T-helper 17 cell (primary cell): ENCODE results near the gene MRPL11. TPM values are rescaled to one million over a fixed set of nuclear protein-coding genes. Genes with fewer than 3 reads are reported as not detected.
"Not testable (repeated sequence)": the region's sequence is repeated elsewhere in the genome, so short reads cannot be mapped to it uniquely, and the experiment has no call there.

Source experiments
- ATAC-seq: fragments of 150-1000 bp; cut with Tn5 transposase; 2 replicates; pipeline ENCODE4 v1.10.0; 2021; ENCODE audit warnings: mild to moderate bottlenecking, moderate library complexity
- DNase-seq, 3 donors: peaks; one replicate each; pipeline versions ENCODE4 v3.0.0 to v3.0.0-alpha.2; 2020 to 2021
- H3K9me3 ChIP-seq: one replicate; pipeline ENCODE4 v1.7.0; 2013; ENCODE audit warnings: low read length, mild to moderate bottlenecking; ENCODE audit not compliant: control insufficient read depth, poor library complexity, severe bottlenecking
- H3K27ac Mint-ChIP-seq: one replicate; pipeline ENCODE4 v1.8.0; 2022; ENCODE audit warnings: mild to moderate bottlenecking, moderate library complexity, mixed read lengths
- H3K27me3 Mint-ChIP-seq: one replicate; pipeline ENCODE4 v1.8.0; 2022; ENCODE audit warnings: mixed read lengths
- H3K36me3 Mint-ChIP-seq: one replicate; pipeline ENCODE4 v1.8.0; 2022; ENCODE audit warnings: low read depth, mixed read lengths
- H3K4me1 Mint-ChIP-seq: one replicate; pipeline ENCODE4 v1.8.0; 2022; ENCODE audit warnings: mild to moderate bottlenecking, mixed read lengths
- H3K4me3 Mint-ChIP-seq: one replicate; pipeline ENCODE4 v1.8.0; 2022; ENCODE audit warnings: mild to moderate bottlenecking, moderate library complexity, mixed read lengths
- total RNA-seq, 4 donors: library from RNA in 2 of 4; stranded (reverse) in 2 of 4; gene quantifications; one replicate each; pipeline ENCODE4 v1.2.3 and lab custom pipeline; 2022 to 2026

MRPL11 gene
- total RNA-seq, 2 donors from 2014 or later: 30.1 to 31.1 TPM

DNA sequence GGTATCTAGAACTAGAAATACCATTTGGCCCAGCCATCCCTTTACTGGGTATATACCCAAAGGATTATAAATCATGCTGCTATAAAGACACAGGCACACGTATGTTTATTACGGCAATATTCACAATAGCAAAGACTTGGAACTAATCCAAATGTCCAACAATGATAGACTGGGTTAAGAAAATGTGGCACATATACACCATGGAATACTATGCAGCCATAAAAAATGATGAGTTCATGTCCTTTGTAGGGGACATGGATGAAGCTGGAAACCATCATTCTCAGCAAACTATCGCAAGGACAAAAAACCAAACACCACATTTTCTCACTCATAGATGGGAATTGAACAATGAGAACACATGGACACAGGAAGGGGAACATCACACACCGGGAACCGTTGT lies 25.5 kb upstream of the MRPL11 start:
- not testable (repeated sequence) for H3K36me3 Mint-ChIP-seq, H3K27ac Mint-ChIP-seq, ATAC-seq, H3K9me3 ChIP-seq, DNase-seq, H3K27me3 Mint-ChIP-seq, H3K4me3 Mint-ChIP-seq
- H3K4me1 Mint-ChIP-seq: peaks cover 13% of the 10 kb centered on the region

DNA sequence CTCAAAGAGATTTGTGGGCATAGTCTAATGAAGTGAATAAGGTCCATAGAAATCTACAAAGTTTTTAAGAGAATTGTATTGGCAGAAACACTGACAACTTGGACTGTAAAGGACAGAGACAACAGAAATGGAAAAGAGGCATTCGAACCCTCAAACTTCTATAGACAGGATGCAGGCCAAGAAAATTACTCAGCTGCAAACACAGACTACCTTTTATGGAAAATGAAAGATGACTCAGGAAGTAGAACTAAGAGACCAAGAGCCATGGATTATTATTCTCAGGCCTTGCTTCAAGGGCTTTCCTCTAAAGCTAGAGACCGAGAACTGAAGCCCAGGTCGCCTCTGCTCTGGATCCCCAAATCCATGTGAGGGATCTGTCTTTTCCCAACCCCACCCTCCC lies 24.3 kb upstream of the MRPL11 start:
- H3K9me3 ChIP-seq: no peaks in the 10 kb centered on the region
- no peaks in the 10 kb centered on the region for H3K36me3 Mint-ChIP-seq
- DNase-seq: no peak
- H3K4me1 Mint-ChIP-seq: peaks cover 7% of the 10 kb centered on the region
- H3K27me3 Mint-ChIP-seq: no peaks in the 10 kb centered on the region
- no peak for ATAC-seq
- H3K27ac Mint-ChIP-seq: no peak overlapping the region
- no peak overlapping the region for H3K4me3 Mint-ChIP-seq

DNA sequence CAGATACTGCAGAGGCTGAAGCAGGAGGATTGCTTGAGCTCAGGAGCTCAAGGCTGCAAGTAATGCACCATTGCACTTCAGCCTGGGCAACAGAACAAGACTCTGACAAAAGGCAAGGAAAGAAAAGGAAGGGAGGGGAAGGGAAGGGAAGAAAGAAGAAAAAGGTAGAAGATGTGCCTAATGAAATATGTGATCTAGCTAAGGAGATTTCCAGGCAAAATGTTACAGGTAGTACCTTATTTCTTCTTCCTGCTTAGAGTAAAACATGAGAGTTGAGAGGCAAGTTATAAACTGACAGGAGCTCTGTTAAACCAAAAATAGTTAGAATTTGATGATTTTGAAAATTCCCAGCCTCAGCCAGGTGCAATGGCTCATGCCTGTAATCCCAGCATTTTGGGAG lies 23.4 kb upstream of the MRPL11 start:
- Mint-ChIP-seq H3K4me3 (no peak overlapping the region), H3K27ac (no peak overlapping the region), H3K4me1 (no peaks in the 10 kb centered on the region), H3K36me3 (no peaks in the 10 kb centered on the region), H3K27me3 (no peaks in the 10 kb centered on the region)
- ATAC-seq (no peak), DNase-seq (no peak)
- no peaks in the 10 kb centered on the region for H3K9me3 ChIP-seq

DNA sequence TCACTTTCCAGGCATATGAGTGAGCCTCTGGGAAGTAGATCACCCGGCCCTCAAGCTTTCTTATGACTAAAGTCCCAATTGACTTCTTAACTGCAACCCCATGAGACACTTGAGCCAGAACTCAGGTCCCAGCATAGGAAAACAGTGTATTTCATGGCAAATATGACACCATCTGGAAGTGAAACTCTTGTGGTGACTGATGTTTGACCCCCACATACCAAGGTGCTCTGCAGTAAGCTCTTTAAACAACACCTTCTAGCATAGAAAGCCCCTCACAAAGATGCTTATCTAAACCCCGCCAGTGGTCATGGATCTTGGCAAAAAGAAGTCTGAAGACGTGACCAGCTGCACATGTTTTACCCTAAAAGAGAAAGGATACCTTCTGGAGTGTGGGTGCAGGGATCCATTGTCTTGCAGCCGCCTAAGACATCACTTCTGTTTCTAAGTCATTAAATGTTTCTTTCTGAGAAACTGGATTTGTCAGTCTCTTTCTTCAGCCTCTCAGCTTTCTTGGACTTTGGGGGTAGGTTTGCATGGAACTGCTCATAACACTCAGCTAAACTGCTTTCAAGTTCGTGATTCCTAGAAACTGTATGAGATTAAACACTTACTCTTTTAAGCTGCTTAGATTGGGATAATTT lies 20.6 kb upstream of the MRPL11 start:
- H3K9me3 ChIP-seq: no peaks in the 10 kb centered on the region
- DNase-seq (no peak), ATAC-seq (no peak)
- Mint-ChIP-seq H3K4me3 (no peak overlapping the region), H3K27me3 (no peaks in the 10 kb centered on the region), H3K27ac (no peak overlapping the region), H3K36me3 (no peaks in the 10 kb centered on the region), H3K4me1 (peaks cover 8% of the 10 kb centered on the region)

DNA sequence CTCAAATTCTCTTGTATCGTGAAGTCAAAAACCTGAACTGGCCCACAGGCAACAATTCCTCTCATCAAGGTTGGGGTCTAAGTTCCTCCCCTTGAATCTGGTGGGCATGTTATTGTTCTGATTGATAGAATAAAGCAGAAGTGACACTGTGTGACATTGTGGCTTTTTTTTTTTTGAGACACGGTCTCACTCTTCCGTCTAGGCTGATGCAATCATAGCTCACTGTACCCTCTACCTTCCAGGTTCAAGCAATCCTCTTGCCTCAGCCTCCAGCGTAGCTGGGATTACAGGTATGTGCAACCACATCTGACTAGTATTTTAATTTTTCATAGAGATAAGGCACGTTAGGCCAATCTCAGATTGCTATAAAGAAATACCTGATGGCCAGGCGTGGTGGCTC lies 19.2 kb upstream of the MRPL11 start:
- Mint-ChIP-seq H3K36me3 (no peaks in the 10 kb centered on the region), H3K27me3 (no peaks in the 10 kb centered on the region), H3K4me1 (peaks cover 15% of the 10 kb centered on the region), H3K4me3 (no peak overlapping the region), H3K27ac (no peak overlapping the region)
- DNase-seq: no peak
- H3K9me3 ChIP-seq: no peaks in the 10 kb centered on the region
- ATAC-seq: peak; percentile 40

DNA sequence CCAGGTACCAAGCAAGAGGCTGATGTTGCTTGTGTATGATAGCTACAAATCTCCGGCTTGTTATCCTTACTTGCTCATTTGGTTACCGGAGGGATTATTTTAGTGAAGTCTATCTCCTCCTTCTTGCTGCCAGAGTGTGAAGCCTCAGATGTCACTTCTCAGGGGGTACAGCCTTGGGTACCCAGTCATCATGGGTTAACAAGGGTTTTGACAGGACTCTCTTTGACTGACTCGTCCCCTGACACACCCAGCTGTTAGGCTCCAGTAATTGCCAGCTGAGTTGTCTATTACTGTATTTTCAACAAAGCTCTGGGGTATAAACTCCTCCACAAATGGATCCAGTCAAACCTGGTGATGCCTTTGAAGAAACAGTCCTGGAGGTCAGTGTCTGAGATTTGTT lies 16.2 kb upstream of the MRPL11 start:
- H3K27me3 Mint-ChIP-seq: peaks cover 7% of the 10 kb centered on the region
- peak overlapping the region; percentile 56 for H3K27ac Mint-ChIP-seq
- H3K9me3 ChIP-seq: no peaks in the 10 kb centered on the region
- no peak for ATAC-seq
- DNase-seq: no peak
- H3K36me3 Mint-ChIP-seq: no peaks in the 10 kb centered on the region
- peaks cover 20% of the 10 kb centered on the region for H3K4me1 Mint-ChIP-seq
- no peak overlapping the region for H3K4me3 Mint-ChIP-seq

DNA sequence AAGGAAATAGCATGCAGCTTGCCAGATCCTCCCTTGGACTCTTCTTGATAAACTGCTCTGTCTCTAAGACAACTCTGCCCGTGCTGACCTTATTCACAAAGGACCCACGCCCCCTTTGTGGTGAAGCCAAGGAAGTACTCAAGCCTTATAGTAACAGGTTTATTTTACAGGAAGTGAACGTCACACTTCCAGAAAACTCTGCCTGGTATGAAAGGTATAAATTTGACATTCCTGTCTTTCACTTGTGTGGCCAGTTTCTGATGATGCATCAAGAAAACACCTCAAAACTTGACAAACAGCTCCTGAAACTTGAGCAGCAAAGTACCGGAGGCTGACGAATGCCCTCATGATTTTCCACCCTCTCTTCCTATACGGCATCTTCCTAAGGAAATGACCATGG lies 15.6 kb upstream of the MRPL11 start:
- H3K4me3 Mint-ChIP-seq: no peak overlapping the region
- peaks cover 20% of the 10 kb centered on the region for H3K4me1 Mint-ChIP-seq
- ATAC-seq (no peak), DNase-seq (no peak)
- H3K9me3 ChIP-seq: no peaks in the 10 kb centered on the region
- H3K27ac Mint-ChIP-seq: no peak overlapping the region
- H3K27me3 Mint-ChIP-seq: peaks cover 7% of the 10 kb centered on the region
- no peaks in the 10 kb centered on the region for H3K36me3 Mint-ChIP-seq

DNA sequence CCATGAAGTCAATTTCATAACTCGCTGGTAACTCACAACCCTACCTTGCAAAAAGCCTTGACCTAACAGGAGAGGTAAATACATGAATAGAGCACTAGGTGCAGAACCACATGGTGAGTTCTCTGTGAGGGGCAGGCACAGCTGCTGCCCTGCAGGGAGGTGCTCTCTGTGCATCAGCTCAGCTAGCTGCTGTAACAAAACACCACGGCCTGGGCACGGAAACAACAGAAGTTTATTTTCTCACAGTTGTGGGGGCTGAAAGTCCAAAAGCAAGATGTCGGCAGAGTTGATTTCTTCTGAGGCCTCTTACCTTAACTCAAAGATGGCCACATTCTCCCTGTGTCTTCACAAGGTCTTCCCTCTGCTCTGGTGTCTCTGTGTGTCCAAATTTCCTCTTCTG lies 13.0 kb upstream of the MRPL11 start:
- Mint-ChIP-seq H3K4me3 (no peak overlapping the region), H3K27ac (no peak overlapping the region), H3K36me3 (peaks cover 3% of the 10 kb centered on the region), H3K27me3 (peaks cover 24% of the 10 kb centered on the region), H3K4me1 (peaks cover 20% of the 10 kb centered on the region)
- no peak for DNase-seq
- no peak for ATAC-seq
- H3K9me3 ChIP-seq: no peaks in the 10 kb centered on the region

DNA sequence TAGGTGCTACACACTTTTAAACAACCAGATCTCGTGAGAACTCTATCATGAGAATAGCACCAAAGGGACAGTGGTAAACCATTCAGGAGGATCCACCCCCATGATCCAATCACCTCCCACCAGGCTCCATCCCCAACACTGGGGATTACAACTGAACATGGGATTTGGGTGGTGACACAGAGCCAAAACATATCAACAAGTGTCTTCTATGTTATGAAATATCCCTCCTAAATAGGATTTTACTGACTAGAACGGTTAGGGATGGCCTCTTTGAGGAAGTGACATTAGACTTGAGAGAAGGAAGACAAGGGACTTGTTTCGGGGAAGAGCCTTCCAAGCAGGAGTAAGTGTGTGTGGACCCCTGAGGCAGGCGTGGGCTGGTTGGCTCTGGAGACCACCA lies 11.9 kb upstream of the MRPL11 start:
- Mint-ChIP-seq H3K4me3 (no peak overlapping the region), H3K4me1 (peaks cover 20% of the 10 kb centered on the region), H3K27me3 (peaks cover 35% of the 10 kb centered on the region)

DNA sequence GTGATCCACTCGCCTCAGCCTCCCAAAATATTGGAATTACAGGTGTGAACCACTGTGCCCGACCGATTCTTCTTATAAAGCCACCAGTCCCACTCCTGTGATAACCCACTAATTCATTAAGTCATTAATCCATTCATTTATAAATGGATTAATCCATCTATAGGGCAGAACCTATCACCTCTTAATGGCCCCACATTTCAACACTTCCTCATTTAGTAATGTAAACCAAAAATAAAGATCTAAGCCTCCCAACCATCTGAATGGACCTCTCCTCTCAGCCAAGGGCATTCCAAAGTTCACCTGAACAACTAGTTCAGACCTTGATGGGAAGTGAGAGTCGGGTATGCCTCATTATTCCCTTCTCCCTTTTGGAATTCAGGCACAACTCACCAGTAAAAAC lies 9.9 kb upstream of the MRPL11 start:
- ATAC-seq (no peak), DNase-seq (no peak)
- Mint-ChIP-seq H3K27me3 (peaks cover 35% of the 10 kb centered on the region), H3K27ac (no peak overlapping the region), H3K4me3 (no peak overlapping the region), H3K36me3 (peaks cover 3% of the 10 kb centered on the region), H3K4me1 (peaks cover 5% of the 10 kb centered on the region)
- no peaks in the 10 kb centered on the region for H3K9me3 ChIP-seq

More for the DNA sequence above, 11.9 kb upstream of the MRPL11 start:
- no peak for DNase-seq
- no peak for ATAC-seq
- Mint-ChIP-seq H3K27ac (no peak overlapping the region), H3K36me3 (peaks cover 3% of the 10 kb centered on the region)
- no peaks in the 10 kb centered on the region for H3K9me3 ChIP-seq

DNA sequence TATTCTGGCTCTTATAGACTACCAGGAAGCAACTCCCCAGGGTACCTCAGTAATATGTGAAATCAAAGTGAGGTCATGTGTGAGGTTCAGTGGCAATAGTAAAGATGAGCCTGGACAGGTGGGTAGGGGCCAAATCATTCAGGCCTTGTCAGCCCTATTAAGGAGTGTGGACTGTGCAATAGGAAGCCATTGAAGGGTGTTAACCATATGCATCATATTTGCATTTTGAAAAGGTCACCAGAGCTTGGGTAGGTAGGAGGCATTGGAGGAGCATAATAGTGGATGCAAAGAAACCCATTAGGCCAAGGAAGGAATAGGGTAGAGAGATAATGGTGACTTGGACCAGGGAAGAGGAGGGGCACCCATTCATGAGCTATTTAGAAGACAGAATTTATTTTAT lies 8.4 kb upstream of the MRPL11 start:
- no peaks in the 10 kb centered on the region for H3K9me3 ChIP-seq
- Mint-ChIP-seq H3K36me3 (peaks cover 3% of the 10 kb centered on the region), H3K4me3 (no peak overlapping the region), H3K27ac (no peak overlapping the region), H3K27me3 (peaks cover 35% of the 10 kb centered on the region), H3K4me1 (peaks cover 5% of the 10 kb centered on the region)
- ATAC-seq: no peak
- DNase-seq: no peak

DNA sequence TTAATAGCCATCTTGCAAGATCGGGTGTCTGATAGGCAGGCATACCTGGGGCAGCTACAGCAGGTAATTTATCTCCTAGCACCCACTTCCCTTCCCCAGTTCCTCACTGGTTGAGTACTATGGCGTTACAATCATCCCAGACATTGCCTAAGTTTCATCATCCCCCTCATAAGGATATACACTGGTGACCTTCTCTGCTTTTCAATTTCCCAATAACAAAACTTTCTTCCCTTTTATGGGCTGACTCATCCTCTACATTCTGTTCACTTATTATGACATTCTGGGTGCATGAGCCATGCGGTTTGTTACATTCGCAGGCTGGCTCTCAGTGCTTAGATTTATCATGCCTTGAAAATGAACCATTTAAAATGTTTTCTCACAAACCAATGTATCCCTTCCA lies 5.0 kb upstream of the MRPL11 start:
- no peaks in the 10 kb centered on the region for H3K9me3 ChIP-seq
- peaks cover 22% of the 10 kb centered on the region for H3K27me3 Mint-ChIP-seq
- H3K4me3 Mint-ChIP-seq: no peak overlapping the region
- DNase-seq (no peak), ATAC-seq (no peak)
- H3K36me3 Mint-ChIP-seq: peaks cover 3% of the 10 kb centered on the region
- peaks cover 1% of the 10 kb centered on the region for H3K4me1 Mint-ChIP-seq
- no peak overlapping the region for H3K27ac Mint-ChIP-seq

DNA sequence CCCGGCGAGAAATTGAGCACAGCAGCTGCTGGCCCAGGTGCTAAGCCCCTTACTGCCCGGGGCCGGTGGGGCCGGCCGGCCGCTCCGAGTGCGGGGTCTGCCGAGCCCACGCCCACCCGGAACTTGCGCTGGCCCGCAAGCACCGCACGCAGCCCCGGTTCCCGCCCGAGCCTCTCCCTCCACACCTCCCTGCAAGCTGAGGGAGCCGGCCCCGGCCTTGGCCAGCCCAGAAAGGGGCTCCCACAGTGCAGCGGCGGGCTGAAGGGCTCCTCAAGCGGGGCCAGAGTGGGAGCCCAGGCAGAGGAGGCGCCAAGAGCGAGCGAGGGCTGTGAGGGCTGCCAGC lies 2.3 kb upstream of the MRPL11 start:
- H3K9me3 ChIP-seq, H3K4me3 Mint-ChIP-seq, ATAC-seq, DNase-seq, H3K27me3 Mint-ChIP-seq, H3K36me3 Mint-ChIP-seq, H3K27ac Mint-ChIP-seq: not testable (repeated sequence)
- H3K4me1 Mint-ChIP-seq: peaks cover 12% of the 10 kb centered on the region

DNA sequence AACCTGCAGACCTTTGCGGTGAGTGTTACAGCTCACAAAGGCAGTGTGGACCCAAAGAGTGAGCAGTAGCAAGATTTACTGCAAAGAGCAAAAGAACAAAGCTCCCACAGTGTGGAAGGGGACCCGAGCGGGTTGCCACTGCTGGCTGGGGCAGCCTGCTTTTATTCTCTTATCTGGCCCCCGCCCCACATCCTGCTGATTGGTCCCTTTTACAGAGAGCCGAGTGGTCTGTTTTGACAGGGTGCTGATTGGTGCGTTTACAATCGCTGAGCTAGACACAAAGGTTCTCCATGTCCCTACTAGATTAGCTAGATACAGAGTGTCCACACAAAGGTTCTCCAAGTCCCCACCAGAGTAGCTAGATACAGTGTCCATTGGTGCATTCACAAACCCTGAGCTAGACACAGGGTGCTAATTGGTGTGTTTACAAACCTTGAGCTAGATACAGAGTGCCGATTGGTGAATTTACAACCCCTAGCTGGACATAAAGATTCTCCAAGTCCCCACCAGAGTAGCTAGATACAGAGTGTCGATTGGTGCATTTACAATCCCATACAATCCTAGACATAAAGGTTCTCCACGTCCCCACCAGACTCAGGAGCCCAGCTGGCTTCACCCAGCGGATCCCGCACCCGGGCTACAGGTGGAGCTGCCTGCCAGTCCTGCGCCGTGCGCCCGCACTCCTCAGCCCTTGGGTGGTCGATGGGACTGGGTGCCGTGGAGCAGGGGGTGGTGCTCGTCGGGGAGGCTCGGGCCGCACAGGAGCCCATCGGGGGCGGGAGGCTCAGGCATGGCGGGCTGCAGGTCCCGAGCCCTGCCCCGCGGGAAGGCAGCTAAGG lies 1.7 kb upstream of the MRPL11 start:
- not testable (repeated sequence) for H3K9me3 ChIP-seq, H3K4me3 Mint-ChIP-seq, H3K27me3 Mint-ChIP-seq, H3K27ac Mint-ChIP-seq, H3K36me3 Mint-ChIP-seq, DNase-seq, ATAC-seq
- H3K4me1 Mint-ChIP-seq: peaks cover 12% of the 10 kb centered on the region
